B cell (primary cell): ENCODE data around the gene CERS6. TPM values are rescaled to one million over a fixed set of nuclear protein-coding genes. Genes with fewer than 3 reads are reported as not detected.

Experiments used
- ATAC-seq: fragments of 200-7000 bp; cut with Tn5 transposase; one replicate; pipeline ENCODE4 v1.10.0; 2021; ENCODE audit warnings: low read depth, mild to moderate bottlenecking, moderate number of reproducible peaks, moderate library complexity
- CTCF ChIA-PET: fragments of 350-600 bp; sonication (Branson Sonifier 250); formaldehyde crosslinking; loops from one replicate; lab custom pipeline; 2021; ENCODE audit warnings: antibody characterized with exemption, inconsistent platforms; lab: Charles Lee
- POLR2A ChIA-PET: fragments of 350-600 bp; sonication (Branson Sonifier 250); formaldehyde crosslinking; loops from one replicate; lab custom pipeline; 2021; ENCODE audit warnings: antibody characterized with exemption; lab: Charles Lee
- DNase-seq: peaks from one replicate; pipeline ENCODE4 v3.0.0; 2013
- H2AFZ ChIP-seq: 2 replicates; pipeline ENCODE4 v1.6.1; 2012; ENCODE audit warnings: mild to moderate bottlenecking, low read depth, low read length; ENCODE audit not compliant: insufficient read depth, poor library complexity, severe bottlenecking
- H3K27ac ChIP-seq, 2 donors: 1 replicate in 1 of 2; 2 replicates in 1 of 2; pipeline ENCODE4 v1.5.1; 2012 to 2013; ENCODE audit warnings: low read length in 2 of 2, mild to moderate bottlenecking in 2 of 2, moderate library complexity in 1 of 2
- H3K27me3 ChIP-seq, 4 experiments: fragments of 200-600 bp in 1 of 4; sonication (generic) in 1 of 4; replicated peaks in 1 of 4; 1 replicate in 2 of 4; 2 replicates in 2 of 4; pipeline versions ENCODE4 v1.6.1 to v1.7.0; 2013 to 2016; ENCODE audit warnings: low read length in 3 of 4, mild to moderate bottlenecking in 2 of 4, mixed read lengths in 1 of 4, moderate library complexity in 1 of 4; ENCODE audit not compliant: insufficient read depth in 4 of 4, control insufficient read depth in 3 of 4; ENCODE audit errors: control extremely low read depth in 1 of 4
- H3K36me3 ChIP-seq, 2 experiments: replicated peaks in 1 of 2; 1 replicate in 1 of 2; 2 replicates in 1 of 2; pipeline versions ENCODE4 v1.6.1 to v1.7.1; 2013; ENCODE audit warnings: low read length in 1 of 2; ENCODE audit not compliant: insufficient read depth in 2 of 2, control insufficient read depth in 1 of 2; ENCODE audit errors: control extremely low read depth in 1 of 2, extremely low read depth in 1 of 2
- H3K4me1 ChIP-seq, 2 donors: fragments of 200-600 bp in 1 of 2; sonication (generic) in 1 of 2; 1 replicate in 1 of 2; 2 replicates in 1 of 2; pipeline versions ENCODE4 v1.5.1 to v1.6.1; 2013 to 2017; ENCODE audit warnings: low read length in 2 of 2; ENCODE audit not compliant: control insufficient read depth in 2 of 2, insufficient read depth in 2 of 2
- H3K4me2 ChIP-seq: replicated peaks from 2 replicates; pipeline ENCODE3; 2012; ENCODE audit warnings: mild to moderate bottlenecking, low read depth, low read length; ENCODE audit not compliant: poor library complexity, severe bottlenecking
- H3K4me3 ChIP-seq, 5 experiments: fragments of 200-600 bp in 1 of 5; sonication (generic) in 1 of 5; 1 replicate in 3 of 5; 2 replicates in 2 of 5; pipeline versions ENCODE4 v1.5.1 to v1.7.0; 2011 to 2016; ENCODE audit warnings: low read length in 4 of 5, mild to moderate bottlenecking in 4 of 5, low read depth in 2 of 5, control low read depth in 1 of 5, moderate library complexity in 1 of 5; ENCODE audit not compliant: insufficient read depth in 1 of 5; ENCODE audit errors: control extremely low read depth in 1 of 5, extremely low read depth in 1 of 5
- H3K79me2 ChIP-seq: fragments of 200-600 bp; sonication (generic); one replicate; pipeline ENCODE4 v1.6.0; 2016; ENCODE audit warnings: low read length; ENCODE audit not compliant: control insufficient read depth, insufficient read depth
- H3K9ac ChIP-seq: fragments of 200-600 bp; sonication (generic); 2 replicates; pipeline ENCODE4 v1.6.1; 2017; ENCODE audit warnings: mild to moderate bottlenecking, low read length, moderate library complexity
- H3K9me3 ChIP-seq, 3 donors: one replicate each; pipeline versions ENCODE4 v1.6.1 to v1.7.1; 2013; ENCODE audit warnings: low read length in 2 of 3; ENCODE audit not compliant: control insufficient read depth in 2 of 3, insufficient read depth in 1 of 3; ENCODE audit errors: control extremely low read depth in 1 of 3
- H4K20me1 ChIP-seq: 2 replicates; pipeline ENCODE4 v1.6.0; 2012; ENCODE audit warnings: mild to moderate bottlenecking, low read length; ENCODE audit not compliant: insufficient read depth, control insufficient read depth, poor library complexity, severe bottlenecking
- H3K27ac Mint-ChIP-seq: one replicate; pipeline ENCODE4 v1.8.0; 2021; ENCODE audit warnings: mixed read lengths
- H3K27me3 Mint-ChIP-seq: one replicate; pipeline ENCODE4 v1.8.0; 2021; ENCODE audit warnings: mixed read lengths
- H3K4me1 Mint-ChIP-seq: one replicate; pipeline ENCODE4 v1.8.0; 2021; ENCODE audit warnings: mixed read lengths
- H3K4me3 Mint-ChIP-seq: one replicate; pipeline ENCODE4 v1.8.0; 2021; ENCODE audit warnings: mixed read lengths
- H3K9me3 Mint-ChIP-seq: one replicate; pipeline ENCODE4 v1.8.0; 2022; ENCODE audit warnings: mixed read lengths; ENCODE audit not compliant: insufficient read depth
- CTCF ChIP-seq: fragments of 200-600 bp; IDR thresholded peaks from one replicate; pipeline ENCODE4 v1.8.0; 2022; ENCODE audit warnings: antibody characterized with exemption, mild to moderate bottlenecking
- EZH2 ChIP-seq: IDR thresholded peaks from 2 replicates; pipeline ENCODE4 v1.6.1; 2012; ENCODE audit warnings: borderline replicate concordance, low read depth, mild to moderate bottlenecking, moderate library complexity, low read length; ENCODE audit not compliant: insufficient read depth, poor library complexity, severe bottlenecking
- WGBS: methylation state at CpG from one replicate; pipeline ENCODE4 v1.1.5; 2013; ENCODE audit warnings: missing lambda C conversion rate; ENCODE audit not compliant: insufficient coverage; 5-methylcytosine and 5-hydroxymethylcytosine counted together
- intact Hi-C: fragments of 100-400 bp; cut with micrococcal nuclease; formaldehyde crosslinking; loops from one replicate; pipeline ENCODE4 v1.10.0; 2022
- polyA plus RNA-seq: library from polyadenylated mRNA; depleted of rRNA; stranded (reverse); fragments of >200 nt; gene quantifications from 2 replicates; pipeline ENCODE4 v1.2.3, GENCODE V29; 2012
- total RNA-seq, 2 donors: library from RNA; stranded (reverse); fragments of 120-200 nt in 1 of 2; gene quantifications; 1 replicate in 1 of 2; 2 replicates in 1 of 2; pipeline versions ENCODE4 v1.2.3 to v1.2.4, GENCODE V29; 2013 to 2022

Gene CERS6
- total and polyA plus RNA-seq, 2 donors (not counting 1 experiment from before 2014, with no cell fraction given), result 2.2 to 5.5 TPM

GRCh38 chr2:168432100-168432499 lies 24.0 kb upstream of the CERS6 start:
- Histone ChIP-seq H3K27ac (no peak overlapping the region), H3K4me3 (no peak overlapping the region), H3K79me2 (no peaks in the 10 kb centered on the region), H3K9me3 (peaks cover 0 to 2% (median 0%) of the 10 kb centered on the region in 3 donors), H3K9ac (no peak overlapping the region), H3K4me2 (no peak overlapping the region), H2AFZ (no peak overlapping the region), H3K27me3 (no peaks in the 10 kb centered on the region), H3K36me3 (no peaks in the 10 kb centered on the region), H4K20me1 (no peaks in the 10 kb centered on the region), H3K4me1 (no peaks in the 10 kb centered on the region)
- DNase-seq (no peak), ATAC-seq (no peak)
- no peak for TF ChIP-seq EZH2
- TF ChIP-seq CTCF, result no peak
- Mint-ChIP-seq H3K27me3 (peaks cover 8% of the 10 kb centered on the region), H3K9me3 (no peaks in the 10 kb centered on the region), H3K4me1 (no peaks in the 10 kb centered on the region), H3K4me3 (no peak overlapping the region), H3K27ac (no peak overlapping the region)
- ChIA-PET POLR2A (no interaction called here), CTCF (no interaction called here)
- intact Hi-C loops, result no loop called here
- WGBS, result no CpG with 5 or more reads among the region's 3 CpGs

- H2AFZ ChIP-seq, result no peak overlapping the region
- no peak overlapping the region for H3K4me3 Mint-ChIP-seq
- H3K9ac ChIP-seq, result no peak overlapping the region
- H4K20me1 ChIP-seq, result no peaks in the 10 kb centered on the region
- no peak for ATAC-seq
- H3K79me2 ChIP-seq, result no peaks in the 10 kb centered on the region
- H3K9me3 ChIP-seq, result peaks cover 0 to 2% (median 0%) of the 10 kb centered on the region in 3 donors
- H3K27ac ChIP-seq, result no peak overlapping the region
- 80% methylated on average over 1 of the region's 3 CpGs for whole genome bisulfite sequencing
- no peak overlapping the region for H3K4me3 ChIP-seq
- peaks cover 11% of the 10 kb centered on the region for H3K27me3 Mint-ChIP-seq
- no peak overlapping the region for H3K27ac Mint-ChIP-seq
- no peak for TF ChIP-seq EZH2
- no peak for TF ChIP-seq CTCF
- no peaks in the 10 kb centered on the region for H3K4me1 Mint-ChIP-seq
- intact Hi-C loops, result no loop called here
- H3K4me2 ChIP-seq, result no peak overlapping the region
- DNase-seq, result no peak
- POLR2A ChIA-PET, result no interaction called here
- CTCF ChIA-PET, result no interaction called here
- H3K9me3 Mint-ChIP-seq, result no peaks in the 10 kb centered on the region
- H3K4me1 ChIP-seq, result no peaks in the 10 kb centered on the region
- H3K36me3 ChIP-seq, result no peaks in the 10 kb centered on the region
- no peaks in the 10 kb centered on the region for H3K27me3 ChIP-seq
Measured at GRCh38 chr2:168432565-168433186, 23.4 kb upstream of the CERS6 start.
